KG1 (cell line): ENCODE data around the gene PIWIL1.

Source experiments
- DNase-seq: peaks from one replicate; lab custom pipeline; 2025; lab: John Stamatoyannopoulos, UW

Gene PIWIL1

GRCh38 chr12:130336723-130337487 is 782 bp upstream of the PIWIL1 start:
- no peak for DNase-seq

DNA sequence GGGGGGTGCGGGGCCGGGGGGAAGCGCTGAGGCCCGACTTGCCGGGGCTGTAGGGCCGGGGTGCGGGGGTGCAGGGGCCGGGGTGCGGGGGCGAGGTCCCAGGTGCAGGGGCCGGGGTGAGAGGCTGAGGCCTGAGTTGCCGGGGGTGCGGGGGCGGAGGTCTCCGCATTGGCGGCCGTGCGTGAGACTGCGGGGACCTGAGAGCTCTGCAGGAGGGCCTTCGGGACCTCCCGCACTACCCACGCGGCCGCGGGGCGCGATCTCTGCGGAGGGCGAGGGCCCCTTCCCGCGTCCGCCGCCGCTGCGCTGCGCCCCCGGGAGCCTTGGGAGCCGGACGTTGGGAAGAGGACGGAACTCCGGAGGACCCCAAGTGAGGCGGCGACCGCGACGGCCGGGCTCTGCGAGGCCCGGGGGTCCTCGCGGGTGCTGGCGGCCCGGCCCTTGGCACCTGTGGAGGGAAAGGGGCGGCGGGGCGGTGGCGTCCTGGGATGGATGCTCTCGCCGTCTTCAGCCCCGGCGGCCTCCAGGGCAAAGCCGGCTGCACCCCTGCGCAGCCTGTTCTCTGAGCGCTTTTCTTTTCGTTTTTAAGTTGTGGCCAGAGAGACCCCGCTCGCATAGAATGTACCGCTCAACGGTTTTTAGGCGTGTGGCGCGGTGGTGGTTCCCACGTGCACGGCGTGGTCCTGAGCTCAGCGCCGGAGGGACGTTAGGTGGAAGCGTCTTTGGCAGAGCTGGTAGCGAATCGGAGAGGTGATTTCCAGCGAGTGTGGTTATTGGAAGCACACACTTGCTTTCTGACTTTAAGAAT is 1.3 kb downstream of the PIWIL1 start:
- DNase-seq = no peak

- DNase-seq = no peak
These were observed 2.3 kb downstream of the PIWIL1 start for GRCh38 chr12:130339951-130340350.

DNA sequence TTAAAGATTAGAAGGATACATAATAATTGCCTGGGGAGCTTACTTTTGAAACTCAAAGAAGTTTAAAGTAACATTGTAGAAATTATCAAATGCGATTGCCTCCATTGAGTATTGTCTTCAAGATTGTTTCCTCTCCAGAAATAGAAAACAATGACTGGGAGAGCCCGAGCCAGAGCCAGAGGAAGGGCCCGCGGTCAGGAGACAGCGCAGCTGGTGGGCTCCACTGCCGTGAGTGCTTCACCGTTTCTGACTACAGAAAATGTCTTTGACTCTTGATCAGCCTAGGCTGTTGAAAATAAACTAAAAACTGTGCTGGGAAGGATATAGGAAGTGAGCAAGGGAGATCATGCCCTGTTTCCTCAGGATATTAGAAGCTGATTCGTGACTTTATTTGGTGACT is 4.8 kb downstream of the PIWIL1 start:
- DNase-seq = no peak

DNA sequence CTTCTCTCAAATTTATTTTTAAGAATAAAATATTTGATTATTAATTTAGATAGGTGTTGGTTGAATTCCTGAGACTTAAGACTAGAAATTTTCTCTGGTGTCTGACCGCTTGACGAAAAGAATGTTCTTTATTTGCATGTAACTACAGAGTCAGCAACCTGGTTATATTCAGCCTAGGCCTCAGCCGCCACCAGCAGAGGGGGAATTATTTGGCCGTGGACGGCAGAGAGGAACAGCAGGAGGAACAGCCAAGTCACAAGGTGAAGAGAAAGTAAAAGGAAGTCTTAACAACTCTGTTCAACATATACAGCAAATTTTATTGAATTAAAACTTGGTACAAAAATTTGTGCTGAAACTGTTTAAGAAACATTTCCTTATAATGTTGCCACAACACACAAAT is 5.2 kb downstream of the PIWIL1 start:
- DNase-seq = no peak

DNA sequence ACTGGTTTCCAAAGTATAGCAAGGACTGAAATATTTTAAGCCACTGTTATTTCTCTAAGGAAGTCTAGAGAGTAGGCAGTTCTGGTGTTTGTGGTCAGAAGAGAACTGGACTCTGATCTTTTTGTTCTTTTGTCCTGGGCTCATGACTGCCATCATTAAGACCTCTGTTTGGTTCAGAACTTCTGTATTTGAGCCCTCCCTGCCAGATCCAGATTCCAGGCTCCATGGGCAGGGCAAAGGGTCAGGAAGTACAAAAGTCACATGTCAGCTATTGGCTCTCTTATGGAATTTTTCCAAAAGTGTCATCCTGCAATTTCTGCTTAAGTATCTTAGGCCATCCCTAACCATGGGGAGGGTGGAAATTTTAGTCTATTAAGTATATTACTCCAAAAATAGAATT is 6.8 kb downstream of the PIWIL1 start:
- DNase-seq = no peak

GRCh38 chr12:130345292-130345691 is 7.6 kb downstream of the PIWIL1 start:
- no peak for DNase-seq

- DNase-seq = no peak
These were observed 9.9 kb downstream of the PIWIL1 start for GRCh38 chr12:130347588-130347987.

- no peak for DNase-seq
These were observed 13.0 kb downstream of the PIWIL1 start for GRCh38 chr12:130350715-130351114.

DNA sequence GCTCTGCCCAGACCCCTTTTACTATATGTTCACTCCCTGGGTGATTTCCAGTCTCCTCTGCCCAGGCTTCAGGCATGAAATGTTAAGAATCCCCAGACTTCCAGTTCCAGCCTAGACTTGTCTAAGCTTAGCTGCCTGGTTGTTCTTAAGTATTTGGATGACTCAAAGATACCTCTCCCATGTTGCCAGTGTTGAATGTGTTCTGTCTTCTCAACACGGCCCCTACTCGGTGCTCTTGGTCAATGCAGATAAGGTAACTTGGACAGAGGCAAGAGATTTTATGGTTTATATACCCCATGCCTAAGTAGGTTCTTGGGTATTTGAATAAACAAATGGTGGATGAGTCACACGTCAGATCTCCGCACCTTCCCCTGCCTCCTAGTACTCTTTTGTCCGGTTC is 13.6 kb downstream of the PIWIL1 start:
- DNase-seq = no peak

GRCh38 chr12:130353081-130353480 is 15.4 kb downstream of the PIWIL1 start:
- no peak for DNase-seq

DNA sequence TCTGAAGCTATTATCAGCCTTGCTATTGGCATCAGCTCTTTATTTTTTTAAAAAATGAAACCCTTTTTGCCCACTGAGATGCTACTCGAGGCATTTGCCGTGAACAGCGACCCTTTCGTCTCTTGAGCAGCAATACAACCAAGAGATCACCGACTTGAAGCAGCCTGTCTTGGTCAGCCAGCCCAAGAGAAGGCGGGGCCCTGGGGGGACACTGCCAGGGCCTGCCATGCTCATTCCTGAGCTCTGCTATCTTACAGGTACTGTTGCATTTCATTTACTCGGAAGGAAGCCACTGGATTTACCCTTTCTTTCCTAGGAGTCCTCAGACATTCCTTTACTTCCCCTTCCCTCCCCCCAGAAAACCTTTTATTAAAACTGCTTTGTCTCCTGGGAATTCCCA is 16.7 kb downstream of the PIWIL1 start:
- DNase-seq = no peak

- DNase-seq = no peak
These were observed 18.5 kb downstream of the PIWIL1 start for GRCh38 chr12:130356222-130356621.

DNA sequence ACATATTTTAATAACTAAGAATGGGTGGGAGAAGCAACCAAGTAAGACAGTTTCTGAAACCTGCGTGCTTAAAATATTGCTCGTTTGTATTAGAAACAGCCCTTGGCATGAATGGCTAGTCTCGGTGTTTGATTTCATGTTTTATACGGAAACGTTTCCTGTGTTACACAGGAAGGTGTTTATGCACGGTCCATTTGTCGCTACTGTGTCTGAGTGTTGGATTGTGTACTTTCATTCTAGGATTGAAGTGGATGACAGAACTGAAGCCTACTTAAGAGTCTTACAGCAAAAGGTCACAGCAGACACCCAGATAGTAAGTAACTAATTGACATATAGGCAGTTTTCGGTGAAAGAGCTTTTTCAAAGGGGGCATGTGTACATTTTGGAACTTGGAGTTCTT is 19.6 kb downstream of the PIWIL1 start:
- DNase-seq = no peak

- DNase-seq = no peak
These were observed 20.1 kb downstream of the PIWIL1 start for GRCh38 chr12:130357729-130358330.

GRCh38 chr12:130362060-130362459 is 24.4 kb downstream of the PIWIL1 start:
- no peak for DNase-seq

DNA sequence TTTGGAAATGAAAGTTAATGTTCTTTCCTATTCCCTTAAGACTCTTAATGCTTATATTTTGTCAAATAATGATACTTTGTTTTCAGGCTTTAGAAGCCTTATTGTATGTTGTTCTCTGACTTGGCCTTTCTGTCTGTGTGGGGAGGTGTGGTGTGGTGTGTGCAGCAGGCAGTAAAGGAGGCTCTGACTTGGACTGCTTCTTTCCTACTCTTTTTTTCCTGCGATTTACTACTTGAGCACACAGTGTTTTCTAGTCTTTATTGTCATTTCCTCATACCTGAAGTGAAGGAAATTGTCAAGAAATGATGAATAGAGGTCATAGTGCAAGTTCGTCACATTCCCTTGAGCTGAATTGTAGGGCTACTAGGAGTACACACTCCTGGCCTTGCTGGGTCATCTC is 26.9 kb downstream of the PIWIL1 start:
- DNase-seq = no peak

GRCh38 chr12:130366159-130366558 is 28.5 kb downstream of the PIWIL1 start:
- no peak for DNase-seq

DNA sequence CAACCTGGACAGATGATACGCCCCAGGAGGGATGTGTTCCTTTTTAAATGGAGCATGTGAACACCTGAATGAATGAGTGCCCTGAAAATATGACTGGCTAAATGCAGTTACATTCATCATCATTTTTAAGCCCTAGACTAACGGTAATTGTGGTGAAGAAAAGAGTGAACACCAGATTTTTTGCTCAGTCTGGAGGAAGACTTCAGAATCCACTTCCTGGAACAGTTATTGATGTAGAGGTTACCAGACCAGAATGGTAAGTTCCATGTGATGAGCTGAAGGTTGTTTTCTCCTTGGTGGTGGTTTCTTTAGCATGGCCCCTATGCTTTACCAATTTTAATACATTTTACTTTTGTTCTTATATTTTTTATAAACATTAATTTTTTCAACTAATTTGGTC is 29.3 kb downstream of the PIWIL1 start:
- DNase-seq = no peak

- DNase-seq = no peak
These were observed 29.8 kb downstream of the PIWIL1 start for GRCh38 chr12:130367523-130367922.

DNA sequence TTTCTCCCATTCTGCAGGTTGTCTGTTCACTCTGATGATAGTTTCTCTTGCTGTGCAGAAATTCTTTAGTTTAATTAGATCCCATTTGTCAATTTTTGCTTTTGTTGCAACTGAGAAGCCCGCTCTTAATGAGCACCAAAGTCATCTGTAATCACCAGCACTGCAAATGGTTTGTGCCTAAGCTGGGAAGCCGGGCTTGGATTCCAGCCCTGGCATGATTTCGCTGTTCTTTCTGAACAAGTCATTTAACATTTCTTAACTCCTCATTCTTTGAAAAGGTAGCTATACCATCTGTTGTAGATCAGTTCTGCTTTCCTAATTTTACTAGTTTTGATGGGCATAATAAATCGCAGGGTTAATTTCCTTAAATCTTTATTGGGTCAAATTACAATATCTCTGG is 32.1 kb downstream of the PIWIL1 start:
- DNase-seq = no peak

DNA sequence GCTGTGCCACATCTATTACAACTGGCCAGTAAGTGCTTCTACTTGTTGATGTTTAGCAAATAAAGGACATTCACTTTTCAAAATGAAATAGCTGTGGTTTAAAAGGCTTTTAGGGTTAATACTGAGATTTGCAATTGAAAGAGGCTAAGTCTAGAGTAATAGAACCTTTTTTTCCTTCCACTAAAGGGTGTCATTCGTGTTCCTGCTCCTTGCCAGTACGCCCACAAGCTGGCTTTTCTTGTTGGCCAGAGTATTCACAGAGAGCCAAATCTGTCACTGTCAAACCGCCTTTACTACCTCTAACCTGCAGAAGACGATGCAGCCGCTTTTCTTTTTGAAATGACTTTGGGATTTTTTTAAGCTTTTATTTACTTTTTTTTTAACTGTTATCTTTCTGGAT is 33.6 kb downstream of the PIWIL1 start:
- no peak for DNase-seq

DNA sequence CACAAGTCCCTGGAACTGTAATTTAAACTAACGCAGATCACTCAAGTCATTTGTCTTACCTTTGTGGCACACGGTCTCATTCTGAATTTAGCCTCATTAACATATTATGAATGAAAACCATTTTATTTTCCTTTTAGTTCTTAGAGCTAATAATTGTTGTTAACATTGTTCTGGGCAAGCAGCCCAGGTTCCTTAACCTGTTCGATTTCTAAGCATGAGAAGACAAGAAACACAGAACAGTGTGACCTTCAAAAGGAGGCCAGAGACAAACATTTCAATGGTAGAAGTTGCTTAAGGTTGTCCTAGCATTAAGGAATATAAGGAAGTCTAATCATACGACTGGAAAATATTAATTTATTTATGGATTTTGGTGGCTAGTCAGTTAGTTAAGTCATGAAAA is 35.2 kb downstream of the PIWIL1 start:
- DNase-seq = no peak
